ENCODE data around the gene SLC27A3.
A peak's percentile ranks its signal among the peaks of the same experiment; 100 is the strongest.

The SLC27A3 gene

GRCh38 chr1:153771261-153771660 is 3.9 kb upstream of the SLC27A3 start:
- Mint-ChIP-seq H3K4me3 (no peak overlapping the region), H3K9me3 (no peaks in the 10 kb centered on the region), H3K36me3 (ENCODE audit: low read depth) (peaks cover 14% of the 10 kb centered on the region), H3K4me1 (peaks cover 24% of the 10 kb centered on the region), H3K27ac (no peak overlapping the region), H3K27me3 (no peaks in the 10 kb centered on the region)
- DNase-seq (no peak), ATAC-seq (no peak)

GRCh38 chr1:153771841-153772593 is 3.2 kb upstream of the SLC27A3 start:
- Mint-ChIP-seq H3K9me3 (no peaks in the 10 kb centered on the region), H3K27me3 (no peaks in the 10 kb centered on the region), H3K4me1 (peaks cover 30% of the 10 kb centered on the region), H3K27ac (no peak overlapping the region), H3K4me3 (no peak overlapping the region), H3K36me3 (ENCODE audit: low read depth) (peaks cover 14% of the 10 kb centered on the region)
- DNase-seq (no peak), ATAC-seq (no peak)

GRCh38 chr1:153773096-153773921 is 1.9 kb upstream of the SLC27A3 start:
- no peak overlapping the region for H3K4me3 Mint-ChIP-seq
- DNase-seq (no peak), ATAC-seq (no peak)
- H3K9me3 Mint-ChIP-seq: no peaks in the 10 kb centered on the region
- peaks cover 31% of the 10 kb centered on the region for H3K4me1 Mint-ChIP-seq
- peaks cover 8% of the 10 kb centered on the region for H3K36me3 Mint-ChIP-seq (ENCODE audit: low read depth)
- no peak overlapping the region for H3K27ac Mint-ChIP-seq
- H3K27me3 Mint-ChIP-seq: no peaks in the 10 kb centered on the region

- Mint-ChIP-seq H3K27ac (no peak overlapping the region), H3K4me1 (peaks cover 31% of the 10 kb centered on the region), H3K4me3 (no peak overlapping the region), H3K9me3 (no peaks in the 10 kb centered on the region), H3K27me3 (no peaks in the 10 kb centered on the region), H3K36me3 (ENCODE audit: low read depth) (peaks cover 4% of the 10 kb centered on the region)
- no peak for ATAC-seq
- DNase-seq: no peak
These were observed 1.1 kb upstream of the SLC27A3 start for GRCh38 chr1:153774026-153774595.

GRCh38 chr1:153775458-153776327 is 486 bp downstream of the SLC27A3 start:
- H3K27ac Mint-ChIP-seq: no peak overlapping the region
- H3K4me3 Mint-ChIP-seq: peak overlapping the region; percentile 78
- peak; percentile 64 for DNase-seq
- peak; percentile 66 for ATAC-seq
- H3K4me1 Mint-ChIP-seq: peaks cover 31% of the 10 kb centered on the region
- peaks cover 4% of the 10 kb centered on the region for H3K36me3 Mint-ChIP-seq (ENCODE audit: low read depth)
- H3K27me3 Mint-ChIP-seq: no peaks in the 10 kb centered on the region
- no peaks in the 10 kb centered on the region for H3K9me3 Mint-ChIP-seq

GRCh38 chr1:153776352-153776751 is 1.1 kb downstream of the SLC27A3 start:
- ATAC-seq (no peak), DNase-seq (no peak)
- Mint-ChIP-seq H3K4me3 (peak overlapping the region; percentile 78), H3K36me3 (ENCODE audit: low read depth) (peaks cover 1% of the 10 kb centered on the region), H3K4me1 (peaks cover 31% of the 10 kb centered on the region), H3K9me3 (no peaks in the 10 kb centered on the region), H3K27me3 (no peaks in the 10 kb centered on the region), H3K27ac (no peak overlapping the region)

GRCh38 chr1:153776845-153777370 is 1.7 kb downstream of the SLC27A3 start:
- Mint-ChIP-seq H3K9me3 (no peaks in the 10 kb centered on the region), H3K4me1 (peaks cover 31% of the 10 kb centered on the region), H3K27me3 (no peaks in the 10 kb centered on the region), H3K4me3 (peak overlapping the region; percentile 38), H3K36me3 (ENCODE audit: low read depth) (no peaks in the 10 kb centered on the region), H3K27ac (no peak overlapping the region)
- ATAC-seq: no peak
- no peak for DNase-seq

GRCh38 chr1:153777648-153778047 is 2.4 kb downstream of the SLC27A3 start:
- Mint-ChIP-seq H3K36me3 (ENCODE audit: low read depth) (no peaks in the 10 kb centered on the region), H3K4me1 (peaks cover 31% of the 10 kb centered on the region), H3K27me3 (no peaks in the 10 kb centered on the region), H3K9me3 (no peaks in the 10 kb centered on the region), H3K4me3 (no peak overlapping the region), H3K27ac (no peak overlapping the region)
- DNase-seq: no peak
- no peak for ATAC-seq

- Mint-ChIP-seq H3K4me3 (no peak overlapping the region), H3K9me3 (no peaks in the 10 kb centered on the region), H3K36me3 (ENCODE audit: low read depth) (no peaks in the 10 kb centered on the region), H3K4me1 (peaks cover 35% of the 10 kb centered on the region), H3K27ac (no peak overlapping the region), H3K27me3 (no peaks in the 10 kb centered on the region)
- ATAC-seq (no peak), DNase-seq (no peak)
These were observed 3.0 kb downstream of the SLC27A3 start for GRCh38 chr1:153778051-153778823.

GRCh38 chr1:153778824-153779519 is 3.8 kb downstream of the SLC27A3 start:
- H3K9me3 Mint-ChIP-seq: no peaks in the 10 kb centered on the region
- DNase-seq (no peak), ATAC-seq (no peak)
- no peak overlapping the region for H3K4me3 Mint-ChIP-seq
- H3K27ac Mint-ChIP-seq: no peak overlapping the region
- no peaks in the 10 kb centered on the region for H3K36me3 Mint-ChIP-seq (ENCODE audit: low read depth)
- H3K27me3 Mint-ChIP-seq: no peaks in the 10 kb centered on the region
- H3K4me1 Mint-ChIP-seq: peaks cover 31% of the 10 kb centered on the region

GRCh38 chr1:153779781-153780541 is 4.8 kb downstream of the SLC27A3 start:
- H3K9me3 Mint-ChIP-seq: no peaks in the 10 kb centered on the region
- no peaks in the 10 kb centered on the region for H3K27me3 Mint-ChIP-seq
- ATAC-seq: no peak
- no peaks in the 10 kb centered on the region for H3K36me3 Mint-ChIP-seq (ENCODE audit: low read depth)
- no peak overlapping the region for H3K27ac Mint-ChIP-seq
- DNase-seq: no peak
- no peak overlapping the region for H3K4me3 Mint-ChIP-seq
- H3K4me1 Mint-ChIP-seq: peaks cover 21% of the 10 kb centered on the region

- ATAC-seq: no peak
- H3K36me3 Mint-ChIP-seq (ENCODE audit: low read depth): no peaks in the 10 kb centered on the region
- no peaks in the 10 kb centered on the region for H3K9me3 Mint-ChIP-seq
- peaks cover 21% of the 10 kb centered on the region for H3K4me1 Mint-ChIP-seq
- DNase-seq: no peak
- no peak overlapping the region for H3K27ac Mint-ChIP-seq
- no peaks in the 10 kb centered on the region for H3K27me3 Mint-ChIP-seq
- H3K4me3 Mint-ChIP-seq: no peak overlapping the region
These were observed 5.3 kb downstream of the SLC27A3 start for GRCh38 chr1:153780551-153780950.
